Activated CD4-positive, CD25-positive, alpha-beta regulatory T cell (primary cell): ENCODE measurements around the gene SLC22A31.

Experiments used
- DNase-seq, 4 experiments: peaks; one replicate each; lab custom pipeline; 2025; lab: John Stamatoyannopoulos, UW

Gene SLC22A31

GRCh38 chr16:89149386-89149785 lies 51.0 kb downstream of the SLC22A31 start:
- no peak for DNase-seq

GRCh38 chr16:89147085-89147817 lies 53.1 kb downstream of the SLC22A31 start:
- DNase-seq = no peak

GRCh38 chr16:89146211-89147005 lies 53.9 kb downstream of the SLC22A31 start:
- DNase-seq = no peak
